Muscle of back (tissue), 11 donors: ENCODE measurements around the gene PGAP1. TPM values are rescaled to one million over a fixed set of nuclear protein-coding genes. Genes with fewer than 3 reads are reported as not detected.

Source experiments
- DNase-seq, 3 donors: peaks; one replicate each; pipeline versions ENCODE4 v3.0.0 to v3.0.0-alpha.2; 2013
- polyA plus RNA-seq, 10 donors: library from polyadenylated mRNA; unstranded; fragments of 120-200 nt; gene quantifications; one replicate each; pipeline ENCODE4 v1.2.1, GENCODE V29; 2013; ENCODE audit not compliant: insufficient read length in 10 of 10

Gene PGAP1
- polyA plus RNA-seq, 10 donors = 9.7 to 20.1 (median 13.7) TPM

- no peak for DNase-seq
Observed at GRCh38 chr2:196804381-196804780, 122.1 kb downstream of the PGAP1 start.

- peak in 2 of 3 donors; percentile 38 to 86 for DNase-seq
Observed at GRCh38 chr2:196802401-196802800, 124.1 kb downstream of the PGAP1 start.

GRCh38 chr2:196801674-196802261 lies 124.7 kb downstream of the PGAP1 start:
- peak in 2 of 3 donors; percentile 56 to 64 for DNase-seq

- DNase-seq = peak in 1 of 3 donors; percentile 9
Observed at GRCh38 chr2:196798980-196799379, 127.5 kb downstream of the PGAP1 start.

GRCh38 chr2:196792865-196793264 lies 133.6 kb downstream of the PGAP1 start:
- no peak for DNase-seq

- peak in 1 of 3 donors; percentile 12 for DNase-seq
Observed at GRCh38 chr2:196783431-196784094, 142.9 kb downstream of the PGAP1 start.

Other genes with a start within 250 kb of the PGAP1 start
- gene GTF3C3, start 127.0 kb downstream of the PGAP1 start, polyA plus RNA-seq = 10 to 100 TPM; 30.0 to 51.0 (median 40.7) TPM
- gene C2orf66, start 117.4 kb downstream of the PGAP1 start, polyA plus RNA-seq = under 1 TPM in 7 of 10 donors, not detected in 3; 0.10 to 0.47 (median 0.18) TPM